Tibial artery (tissue), 4 donors: ENCODE data around the gene SPX.

Experiments
- DNase-seq, 2 donors: peaks; one replicate each; pipeline ENCODE4 v3.0.0-alpha.2; 2019
- H3K27ac ChIP-seq, 2 donors: fragments of 200-600 bp; sonication (generic) in 1 of 2; 1 replicate in 1 of 2; 2 replicates in 1 of 2; pipeline ENCODE4 v1.5.1; 2018 to 2019; ENCODE audit warnings: mild to moderate bottlenecking in 1 of 2
- H3K27me3 ChIP-seq, 2 donors: fragments of 200-600 bp; sonication (generic) in 1 of 2; one replicate each; pipeline versions ENCODE4 v1.5.1 to v1.6.0; 2016 to 2019
- H3K36me3 ChIP-seq, 3 donors: fragments of 200-600 bp; sonication (generic) in 2 of 3; one replicate each; pipeline ENCODE4 v1.5.1; 2016 to 2019; ENCODE audit warnings: mild to moderate bottlenecking in 2 of 3
- H3K4me1 ChIP-seq, 4 donors: fragments of 200-600 bp; sonication (generic) in 2 of 4; 1 replicate in 3 of 4; 2 replicates in 1 of 4; pipeline ENCODE4 v1.5.1; 2016 to 2019
- H3K4me3 ChIP-seq, 2 donors: fragments of 200-600 bp; sonication (generic) in 1 of 2; 1 replicate in 1 of 2; 2 replicates in 1 of 2; pipeline ENCODE4 v1.5.1; 2018 to 2019; ENCODE audit warnings: mild to moderate bottlenecking in 2 of 2
- H3K9me3 ChIP-seq, 3 donors: fragments of 200-600 bp; sonication (generic) in 1 of 3; one replicate each; pipeline ENCODE4 v1.5.1; 2016 to 2019
- intact Hi-C: fragments of 100-400 bp; cut with DNase I; formaldehyde crosslinking; loops from one replicate; pipeline ENCODE4 v1.15.0; 2023; ENCODE audit warnings: low total_unique reads
- TF ChIP-seq, protein P1 (sequence below), 2 experiments: fragments of 200-600 bp in 1 of 2; fragments of 450-650 bp in 1 of 2; IDR thresholded peaks; one replicate each; pipeline ENCODE4 v1.5.1; 2017 to 2019; ENCODE audit warnings: antibody characterized with exemption in 2 of 2, mild to moderate bottlenecking in 1 of 2, moderate library complexity in 1 of 2

The SPX gene

DNA sequence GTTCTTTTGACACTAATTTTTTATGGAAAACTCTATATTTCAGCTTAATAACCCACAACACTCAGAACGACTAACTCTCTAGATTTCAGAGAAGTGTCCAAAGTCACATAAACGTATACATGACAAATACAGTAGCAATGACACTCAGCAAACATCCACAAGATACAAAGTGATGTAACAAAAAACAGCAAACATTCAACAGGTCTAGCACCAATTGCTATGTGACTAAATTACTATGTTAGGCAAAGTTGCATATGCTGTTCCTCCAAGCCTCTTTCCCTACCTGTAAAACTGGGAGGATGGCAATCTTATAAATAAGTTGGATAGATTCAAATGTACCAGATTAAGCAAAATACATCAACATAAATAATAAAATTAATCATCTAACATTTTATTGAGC is 26.3 kb upstream of the SPX start:
- no peak overlapping the region for H3K27ac ChIP-seq
- H3K36me3 ChIP-seq: peaks cover 0 to 37% (median 32%) of the 10 kb centered on the region in 3 donors
- TF ChIP-seq, protein P1, sequence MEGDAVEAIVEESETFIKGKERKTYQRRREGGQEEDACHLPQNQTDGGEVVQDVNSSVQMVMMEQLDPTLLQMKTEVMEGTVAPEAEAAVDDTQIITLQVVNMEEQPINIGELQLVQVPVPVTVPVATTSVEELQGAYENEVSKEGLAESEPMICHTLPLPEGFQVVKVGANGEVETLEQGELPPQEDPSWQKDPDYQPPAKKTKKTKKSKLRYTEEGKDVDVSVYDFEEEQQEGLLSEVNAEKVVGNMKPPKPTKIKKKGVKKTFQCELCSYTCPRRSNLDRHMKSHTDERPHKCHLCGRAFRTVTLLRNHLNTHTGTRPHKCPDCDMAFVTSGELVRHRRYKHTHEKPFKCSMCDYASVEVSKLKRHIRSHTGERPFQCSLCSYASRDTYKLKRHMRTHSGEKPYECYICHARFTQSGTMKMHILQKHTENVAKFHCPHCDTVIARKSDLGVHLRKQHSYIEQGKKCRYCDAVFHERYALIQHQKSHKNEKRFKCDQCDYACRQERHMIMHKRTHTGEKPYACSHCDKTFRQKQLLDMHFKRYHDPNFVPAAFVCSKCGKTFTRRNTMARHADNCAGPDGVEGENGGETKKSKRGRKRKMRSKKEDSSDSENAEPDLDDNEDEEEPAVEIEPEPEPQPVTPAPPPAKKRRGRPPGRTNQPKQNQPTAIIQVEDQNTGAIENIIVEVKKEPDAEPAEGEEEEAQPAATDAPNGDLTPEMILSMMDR (IDR thresholded peaks at IDR 0.05): no peak
- intact Hi-C loops: loop anchor here (5.0 kb wide), 2 partner anchors 163 to 183 kb away; no protein-coding TSS in a partner anchor
- peak overlapping the region; percentile 80 to 93 for H3K4me3 ChIP-seq
- DNase-seq: no peak
- H3K4me1 ChIP-seq: peaks cover 0 to 36% (median 27%) of the 10 kb centered on the region in 4 donors
- H3K27me3 ChIP-seq: no peaks in the 10 kb centered on the region
- H3K9me3 ChIP-seq: no peaks in the 10 kb centered on the region

DNA sequence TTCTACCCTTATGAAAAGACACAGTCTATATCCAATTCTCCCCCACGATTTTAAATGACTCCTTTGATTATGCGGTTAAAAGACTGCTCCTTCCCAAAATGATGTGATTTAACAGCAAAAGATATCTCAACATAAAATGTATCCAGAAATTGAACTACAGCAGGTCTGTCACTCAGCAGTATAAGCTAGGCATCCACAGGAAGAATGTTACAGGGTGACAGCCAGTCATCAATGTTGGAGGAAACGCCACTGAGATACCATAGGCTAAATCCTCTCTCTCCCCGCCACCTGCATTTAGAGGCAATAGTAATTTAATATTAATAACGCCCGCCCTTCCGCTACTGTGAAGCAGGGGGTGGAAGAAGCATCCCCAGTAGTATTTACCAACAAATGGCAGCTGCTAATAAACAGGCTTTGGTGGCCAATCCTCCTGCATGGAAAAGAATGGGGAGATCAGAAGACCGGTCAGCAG is 25.3 kb upstream of the SPX start:
- TF ChIP-seq, protein P1 (IDR thresholded peaks at IDR 0.05): no peak
- Histone ChIP-seq H3K9me3 (no peaks in the 10 kb centered on the region), H3K27me3 (no peaks in the 10 kb centered on the region), H3K4me3 (peak overlapping the region; percentile 80 to 93), H3K27ac (peak overlapping the region; percentile 90 to 91), H3K4me1 (peaks cover 0 to 40% (median 27%) of the 10 kb centered on the region in 4 donors), H3K36me3 (peaks cover 0 to 27% (median 22%) of the 10 kb centered on the region in 3 donors)
- no peak for DNase-seq
- intact Hi-C loops: loop anchor here (5.0 kb wide), 2 partner anchors 161 to 181 kb away; no protein-coding TSS in a partner anchor

DNA sequence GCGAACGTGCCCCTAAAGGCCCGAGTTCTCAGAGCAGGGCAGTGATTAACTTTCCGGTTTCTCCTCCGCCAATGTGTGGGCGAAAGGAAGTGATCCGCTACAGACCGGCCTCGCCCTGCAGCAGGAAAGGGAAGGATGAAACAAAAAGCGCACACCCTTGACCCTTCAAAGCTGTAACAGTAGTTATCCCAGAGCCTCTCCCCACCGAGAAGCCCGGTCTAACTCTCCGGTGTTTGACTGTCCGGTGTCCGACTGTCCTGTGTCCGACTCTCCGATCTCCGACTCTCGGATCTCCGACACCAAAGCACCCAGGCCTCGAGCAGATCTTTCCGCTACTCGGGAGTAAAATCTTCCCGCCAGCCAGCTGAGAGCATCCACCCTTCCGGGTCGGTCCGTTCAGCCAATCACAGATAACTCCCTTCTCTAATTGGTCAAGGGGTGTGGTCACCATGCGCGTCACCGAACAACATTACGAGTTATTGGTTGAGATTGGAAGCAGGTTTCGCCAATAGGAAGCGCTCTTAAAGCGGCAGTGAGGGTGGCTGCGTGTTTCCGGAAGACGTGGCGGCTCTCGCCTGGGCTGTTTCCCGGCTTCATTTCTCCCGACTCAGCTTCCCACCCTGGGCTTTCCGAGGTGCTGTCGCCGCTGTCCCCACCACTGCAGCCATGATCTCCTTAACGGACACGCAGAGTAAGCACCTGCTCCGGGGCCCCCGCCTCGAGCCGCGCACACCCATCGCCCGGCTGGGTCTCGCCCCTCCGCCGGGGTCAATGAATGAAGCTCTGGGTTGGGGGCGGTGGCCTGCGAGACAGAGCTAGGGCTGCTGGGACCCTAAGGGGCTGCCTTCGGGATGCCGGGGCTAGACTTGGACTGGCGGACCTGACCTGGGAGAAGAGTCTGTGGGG is 24.6 kb upstream of the SPX start, which contains the start of the genes GOLT1B and RECQL:
GOLT1B (plus strand) TSS at position 532 of the 906 bp plus-strand sequence; CDS start at position 667, 135 bp downstream.
RECQL (minus strand) TSS at position 378 of the 906 bp plus-strand sequence. CDS start 2,065 bp downstream, outside the sequence.
- Histone ChIP-seq H3K4me1 (peaks cover 0 to 40% (median 27%) of the 10 kb centered on the region in 4 donors), H3K4me3 (peak within 1 kb of the TSS; percentile 80 to 93), H3K36me3 (peaks cover 0 to 20% (median 16%) of the 10 kb centered on the region in 3 donors), H3K27ac (peak within 1 kb of the TSS; percentile 90 to 91), H3K27me3 (no peaks in the 10 kb centered on the region), H3K9me3 (no peaks in the 10 kb centered on the region)
- DNase-seq: peak; percentile 96 to 97
- intact Hi-C loops: loop anchor here (5.0 kb wide), 2 partner anchors 161 to 181 kb away; no protein-coding TSS in a partner anchor
- TF ChIP-seq, protein P1 (IDR thresholded peaks at IDR 0.05): no peak

DNA sequence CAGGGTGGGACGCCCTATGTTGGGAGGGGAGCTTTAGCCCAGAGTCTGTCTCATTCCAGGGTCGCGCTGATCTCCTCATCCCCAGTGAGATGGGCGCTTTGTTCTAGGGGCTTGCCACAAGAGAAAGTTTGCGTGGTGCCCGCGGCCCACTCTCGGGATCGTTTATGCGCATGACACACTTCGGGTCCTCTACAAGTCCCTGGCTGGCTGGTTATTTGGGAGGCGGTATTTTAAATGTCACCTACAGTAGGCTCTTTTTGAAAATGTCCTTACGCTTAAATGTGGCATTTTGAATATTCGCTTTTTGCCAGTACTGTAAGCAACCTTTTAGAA is 24.0 kb upstream of the SPX start:
- H3K27ac ChIP-seq: peak overlapping the region; percentile 90 to 91
- no peak for DNase-seq
- intact Hi-C loops: loop anchor here (5.0 kb wide), 2 partner anchors 160 to 180 kb away; no protein-coding TSS in a partner anchor
- H3K4me1 ChIP-seq: peaks cover 0 to 40% (median 27%) of the 10 kb centered on the region in 4 donors
- no peaks in the 10 kb centered on the region for H3K9me3 ChIP-seq
- TF ChIP-seq, protein P1 (IDR thresholded peaks at IDR 0.05): no peak
- no peaks in the 10 kb centered on the region for H3K27me3 ChIP-seq
- peak overlapping the region; percentile 80 to 93 for H3K4me3 ChIP-seq
- peaks cover 0 to 14% (median 10%) of the 10 kb centered on the region in 3 donors for H3K36me3 ChIP-seq

DNA sequence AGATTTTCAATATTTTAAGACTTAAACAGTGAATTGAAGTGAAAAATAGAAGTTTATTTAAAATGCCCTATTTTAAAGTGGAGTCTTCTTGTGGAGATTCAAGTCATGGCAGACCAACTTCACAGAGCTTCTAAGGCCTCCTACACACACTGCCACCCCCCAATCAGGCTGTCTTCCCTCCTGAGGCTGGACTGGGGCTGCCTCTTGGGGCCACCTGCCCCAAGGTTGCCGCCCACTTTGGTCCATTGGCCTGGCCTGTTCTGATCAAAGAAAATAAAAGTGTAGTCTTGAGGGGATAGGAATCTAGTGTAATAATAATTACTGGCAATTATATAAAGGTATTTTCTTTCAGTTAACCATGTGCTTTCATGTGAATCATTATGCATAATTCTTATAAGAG is 23.2 kb upstream of the SPX start:
- DNase-seq: no peak
- H3K4me3 ChIP-seq: peak overlapping the region; percentile 80 to 93
- peaks cover 0 to 40% (median 27%) of the 10 kb centered on the region in 4 donors for H3K4me1 ChIP-seq
- peaks cover 3 to 10% (median 5%) of the 10 kb centered on the region in 3 donors for H3K36me3 ChIP-seq
- intact Hi-C loops: loop anchor here (5.0 kb wide), 2 partner anchors 159 to 179 kb away; no protein-coding TSS in a partner anchor
- no peaks in the 10 kb centered on the region for H3K9me3 ChIP-seq
- TF ChIP-seq, protein P1 (IDR thresholded peaks at IDR 0.05): no peak
- H3K27ac ChIP-seq: peak overlapping the region in 1 of 2 donors; percentile 91
- no peaks in the 10 kb centered on the region for H3K27me3 ChIP-seq
